ENCODE measurements around the gene KLK14.

The KLK14 gene

DNA sequence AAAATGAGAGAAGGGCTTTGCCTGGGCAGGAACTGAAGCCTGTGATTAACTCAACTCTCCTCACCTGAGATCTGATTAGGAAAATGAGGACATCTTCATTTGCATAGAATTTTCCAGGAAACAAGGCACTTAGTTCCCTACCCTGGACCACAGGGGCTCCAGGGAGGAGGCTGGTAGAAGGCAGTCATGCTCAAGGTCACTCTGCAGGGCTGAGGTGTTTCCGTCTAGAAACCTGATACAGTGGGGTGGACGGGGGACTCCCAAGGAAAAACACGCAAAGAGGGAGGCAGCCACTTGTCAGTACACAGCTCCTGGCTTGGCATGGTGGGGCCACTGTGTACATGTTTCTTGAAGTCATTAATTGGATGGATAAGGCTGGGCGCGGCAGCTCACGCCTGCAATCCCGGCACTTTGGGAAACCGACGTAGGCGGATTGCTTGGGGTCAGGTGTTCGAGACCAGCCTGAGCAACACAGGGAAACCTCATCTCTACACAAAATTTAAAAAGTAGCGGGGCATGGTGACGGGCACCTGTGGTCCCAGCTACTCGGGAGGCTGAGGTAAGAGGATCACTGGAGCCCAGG, 6.0 kb downstream of the KLK14 start:
- TF ChIP-seq, protein P1, sequence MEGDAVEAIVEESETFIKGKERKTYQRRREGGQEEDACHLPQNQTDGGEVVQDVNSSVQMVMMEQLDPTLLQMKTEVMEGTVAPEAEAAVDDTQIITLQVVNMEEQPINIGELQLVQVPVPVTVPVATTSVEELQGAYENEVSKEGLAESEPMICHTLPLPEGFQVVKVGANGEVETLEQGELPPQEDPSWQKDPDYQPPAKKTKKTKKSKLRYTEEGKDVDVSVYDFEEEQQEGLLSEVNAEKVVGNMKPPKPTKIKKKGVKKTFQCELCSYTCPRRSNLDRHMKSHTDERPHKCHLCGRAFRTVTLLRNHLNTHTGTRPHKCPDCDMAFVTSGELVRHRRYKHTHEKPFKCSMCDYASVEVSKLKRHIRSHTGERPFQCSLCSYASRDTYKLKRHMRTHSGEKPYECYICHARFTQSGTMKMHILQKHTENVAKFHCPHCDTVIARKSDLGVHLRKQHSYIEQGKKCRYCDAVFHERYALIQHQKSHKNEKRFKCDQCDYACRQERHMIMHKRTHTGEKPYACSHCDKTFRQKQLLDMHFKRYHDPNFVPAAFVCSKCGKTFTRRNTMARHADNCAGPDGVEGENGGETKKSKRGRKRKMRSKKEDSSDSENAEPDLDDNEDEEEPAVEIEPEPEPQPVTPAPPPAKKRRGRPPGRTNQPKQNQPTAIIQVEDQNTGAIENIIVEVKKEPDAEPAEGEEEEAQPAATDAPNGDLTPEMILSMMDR (IDR thresholded peaks at IDR 0.05; ENCODE audit: extremely low read depth, insufficient read depth, missing control alignments): no peak
- in situ Hi-C loops (cut with MboI; ENCODE audit: low pct_unique_long_range_greater_than_20kb, low sequenced_read_pairs, unreplicated experiment): no loop called here
- no peak for DNase-seq (ENCODE audit: low spot score)

DNA sequence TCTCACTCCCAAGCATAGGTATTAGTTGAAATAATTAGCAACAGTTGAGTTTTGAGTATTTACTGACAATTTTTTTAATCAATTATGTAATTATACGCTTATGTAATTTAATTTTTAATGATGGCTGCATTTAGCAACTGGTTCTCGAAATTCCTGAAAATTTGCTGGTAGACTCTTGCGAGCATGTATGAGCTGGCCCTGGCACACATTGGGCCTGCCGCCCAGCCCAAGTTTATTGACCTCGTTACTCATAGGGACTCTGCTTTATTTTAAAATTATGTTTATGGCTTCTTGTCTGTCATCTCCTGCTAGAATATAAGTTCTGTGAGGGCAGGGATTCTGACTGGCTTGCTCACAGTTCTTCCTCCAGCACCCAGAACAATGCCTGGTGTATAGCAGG, 6.7 kb downstream of the KLK14 start:
- DNase-seq (ENCODE audit: low spot score): no peak
- TF ChIP-seq, protein P1 (IDR thresholded peaks at IDR 0.05; ENCODE audit: extremely low read depth, insufficient read depth, missing control alignments): no peak
- in situ Hi-C loops (cut with MboI; ENCODE audit: low pct_unique_long_range_greater_than_20kb, low sequenced_read_pairs, unreplicated experiment): no loop called here

DNA sequence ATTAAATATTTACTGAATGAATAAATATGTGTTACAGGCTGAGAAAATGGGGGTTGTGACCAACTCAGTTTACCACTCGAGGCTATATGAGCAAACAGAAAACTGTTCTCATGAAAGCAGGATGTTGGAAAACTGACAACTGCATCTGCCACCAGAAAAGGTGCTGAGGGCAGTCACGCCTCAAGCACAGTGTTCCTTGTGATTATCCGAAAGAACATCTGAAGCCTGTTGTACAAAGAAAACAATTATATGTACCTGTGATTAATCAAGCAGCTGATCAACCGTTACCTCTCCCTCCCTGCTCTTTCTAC, 11.6 kb downstream of the KLK14 start:
- DNase-seq (ENCODE audit: low spot score): no peak
- TF ChIP-seq, protein P1 (IDR thresholded peaks at IDR 0.05; ENCODE audit: extremely low read depth, insufficient read depth, missing control alignments): no peak
- in situ Hi-C loops (cut with MboI; ENCODE audit: low pct_unique_long_range_greater_than_20kb, low sequenced_read_pairs, unreplicated experiment): no loop called here

DNA sequence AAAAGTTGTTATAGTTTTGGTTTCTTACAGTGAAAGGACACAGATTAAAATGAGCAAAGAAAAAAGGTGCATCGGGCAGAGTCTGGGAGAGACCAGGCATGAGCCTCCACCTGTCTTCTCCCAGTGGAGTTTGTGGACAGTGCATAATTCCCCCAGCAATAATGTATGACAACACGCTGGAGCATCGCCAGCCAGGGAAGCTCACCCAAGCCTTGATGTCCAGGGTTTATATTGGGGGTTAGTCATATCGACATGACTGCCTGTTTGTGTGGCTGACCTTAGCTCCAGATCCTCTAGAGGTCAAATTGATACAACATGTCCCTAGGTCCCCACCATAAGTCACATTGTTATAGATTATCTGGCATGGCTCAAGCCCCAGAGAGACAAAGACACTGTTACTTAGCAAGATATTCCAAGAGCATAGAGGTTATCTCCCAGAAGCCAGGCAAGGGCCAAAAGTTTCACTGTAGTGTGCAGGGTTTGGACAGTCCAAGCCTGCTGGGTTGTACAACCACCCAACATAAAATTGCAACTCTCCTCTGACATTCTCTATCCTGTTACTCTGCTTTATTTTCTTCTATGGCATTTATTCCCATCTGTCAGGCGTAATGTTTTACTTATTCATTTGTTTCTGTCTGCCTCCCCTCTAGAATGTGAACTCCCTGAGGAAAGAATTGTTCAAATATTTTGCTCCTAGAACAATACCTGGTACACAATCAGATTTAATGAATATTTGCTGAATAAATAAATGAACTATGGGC, 12.2 kb downstream of the KLK14 start:
- TF ChIP-seq, protein P1 (IDR thresholded peaks at IDR 0.05; ENCODE audit: extremely low read depth, insufficient read depth, missing control alignments): no peak
- no peak for DNase-seq (ENCODE audit: low spot score)

DNA sequence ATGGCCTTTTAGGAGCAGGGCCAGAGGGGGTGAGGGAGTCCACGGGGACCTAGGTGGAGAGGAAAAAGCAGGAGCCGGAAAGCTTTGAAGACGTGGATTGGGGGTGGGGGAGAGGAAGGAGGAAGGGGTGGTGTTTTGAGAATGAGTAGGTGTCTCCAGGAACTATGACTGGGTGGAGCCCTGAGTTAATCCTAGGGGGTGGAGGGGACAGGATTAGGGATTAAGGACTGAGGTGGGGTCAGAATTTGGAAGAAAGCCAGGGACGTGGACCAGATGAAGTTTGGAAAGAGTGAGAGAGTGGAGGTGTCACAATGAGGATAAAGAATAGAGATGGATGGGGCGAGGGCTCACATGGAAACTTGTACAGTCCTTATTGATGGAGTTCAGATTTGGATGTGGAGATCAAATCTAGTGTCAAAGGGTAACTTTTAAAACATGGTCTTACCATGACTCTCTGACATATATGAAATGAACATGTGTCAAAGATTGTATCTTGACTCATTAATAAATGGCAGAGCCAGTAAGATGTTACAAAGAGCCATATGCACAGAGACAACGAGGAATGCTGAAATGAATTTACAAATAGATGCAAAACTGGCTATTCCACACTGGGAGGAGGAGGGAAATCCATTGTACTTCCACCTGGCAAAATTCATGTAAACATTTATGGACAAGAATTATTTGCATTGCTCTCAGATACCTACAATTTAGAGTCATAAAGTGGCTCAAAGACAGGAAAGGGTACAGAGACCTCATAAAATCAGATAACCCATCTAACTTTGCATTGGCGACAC, 16.1 kb downstream of the KLK14 start:
- DNase-seq (ENCODE audit: low spot score): no peak
- TF ChIP-seq, protein P1 (IDR thresholded peaks at IDR 0.05; ENCODE audit: extremely low read depth, insufficient read depth, missing control alignments): no peak

More for the DNA sequence above, 12.2 kb downstream of the KLK14 start:
- in situ Hi-C loops (cut with MboI; ENCODE audit: low pct_unique_long_range_greater_than_20kb, low sequenced_read_pairs, unreplicated experiment): no loop called here

DNA sequence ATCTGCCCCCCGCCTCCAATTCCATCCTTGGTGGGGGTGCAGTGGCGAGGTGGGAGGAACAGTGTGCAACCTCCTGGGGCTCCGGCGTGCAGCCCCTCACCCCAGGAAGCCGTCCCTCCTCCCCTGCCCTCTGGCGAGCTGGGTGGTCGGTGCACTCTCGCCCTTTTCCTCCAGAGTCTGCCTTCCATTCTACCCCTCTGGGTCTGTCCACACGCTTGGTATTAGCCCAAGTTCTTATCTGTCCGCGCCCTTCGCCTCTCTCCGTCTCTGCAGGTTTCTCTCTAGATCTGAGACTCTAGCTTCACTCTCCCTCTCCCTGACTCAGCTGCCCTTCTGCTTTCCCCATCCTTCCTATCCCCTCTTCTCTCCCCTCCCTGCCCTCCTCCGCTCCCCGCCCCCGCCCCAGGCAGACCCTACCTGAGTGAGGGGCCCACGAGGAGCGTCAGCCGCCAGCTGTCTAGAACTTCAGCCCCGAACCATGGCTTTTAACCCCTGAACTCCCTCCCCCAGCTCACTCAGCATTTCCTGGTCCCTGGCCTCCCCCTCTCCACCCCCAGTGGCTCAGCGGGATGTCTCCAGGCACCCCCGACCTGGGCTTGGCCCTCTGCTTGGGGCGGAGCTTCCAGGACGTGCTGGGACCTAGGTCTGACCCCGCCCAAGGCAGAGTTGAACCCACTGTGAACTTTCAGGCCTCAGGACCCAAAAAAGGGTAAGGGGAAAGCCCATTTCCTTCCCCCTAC, 17.3 kb downstream of the KLK14 start:
- TF ChIP-seq, protein P1 (IDR thresholded peaks at IDR 0.05; ENCODE audit: extremely low read depth, insufficient read depth, missing control alignments): no peak
- in situ Hi-C loops (cut with MboI; ENCODE audit: low pct_unique_long_range_greater_than_20kb, low sequenced_read_pairs, unreplicated experiment): no loop called here
- DNase-seq (ENCODE audit: low spot score): no peak

More for the DNA sequence above, 16.1 kb downstream of the KLK14 start:
- in situ Hi-C loops (cut with MboI; ENCODE audit: low pct_unique_long_range_greater_than_20kb, low sequenced_read_pairs, unreplicated experiment): no loop called here

All from GM13977 (cell line).